Upper lobe of right lung (tissue), 1 donor: ENCODE data around the gene BMPR1A. TPM values are rescaled to one million over a fixed set of nuclear protein-coding genes. Genes with fewer than 3 reads are reported as not detected.

ENCODE experiments used
- ATAC-seq: fragments of 200-7000 bp; cut with Tn5 transposase; one replicate; pipeline ENCODE4 v1.9.1; 2020; ENCODE audit warnings: mild to moderate bottlenecking, moderate library complexity
- DNase-seq: peaks from one replicate; pipeline ENCODE4 v3.0.0-alpha.2; 2020
- H3K27ac ChIP-seq: fragments of 200-600 bp; one replicate; pipeline ENCODE4 v1.8.0; 2022
- H3K27me3 ChIP-seq: fragments of 200-600 bp; one replicate; pipeline ENCODE4 v1.8.0; 2022; ENCODE audit warnings: mild to moderate bottlenecking
- H3K36me3 ChIP-seq: fragments of 200-600 bp; one replicate; pipeline ENCODE4 v1.8.0; 2022
- H3K4me1 ChIP-seq: fragments of 200-600 bp; one replicate; pipeline ENCODE4 v1.8.0; 2022
- H3K4me3 ChIP-seq: fragments of 200-600 bp; one replicate; pipeline ENCODE4 v1.8.0; 2022; ENCODE audit warnings: mild to moderate bottlenecking
- H3K9me3 ChIP-seq: fragments of 200-600 bp; one replicate; pipeline ENCODE4 v1.8.0; 2022
- intact Hi-C: fragments of 100-400 bp; cut with DNase I; formaldehyde crosslinking; loops from one replicate; pipeline ENCODE4 v1.11.0; 2022
- total RNA-seq: library from RNA; stranded (reverse); fragmentation: NEBNext Ultra II Directional; extraction: Animal tissue kit (Norgen Biotek cat#: 25700); gene quantifications from one replicate; pipeline ENCODE4 v1.2.1, GENCODE V29; 2021
- TF ChIP-seq, protein P1 (sequence below): fragments of 200-600 bp; IDR thresholded peaks from one replicate; pipeline ENCODE4 v1.8.0; 2022; ENCODE audit warnings: antibody characterized with exemption
- donor health status: DM: no; HTN: yes; CAD: no; lungs with severe emphysema.

The BMPR1A gene
- total RNA-seq, 1 donor from 2014 or later: 41.2 TPM

GRCh38 chr10:86725980-86726676, 30.3 kb upstream of the BMPR1A start:
- ATAC-seq: no peak
- no peak overlapping the region for H3K27ac ChIP-seq

DNA sequence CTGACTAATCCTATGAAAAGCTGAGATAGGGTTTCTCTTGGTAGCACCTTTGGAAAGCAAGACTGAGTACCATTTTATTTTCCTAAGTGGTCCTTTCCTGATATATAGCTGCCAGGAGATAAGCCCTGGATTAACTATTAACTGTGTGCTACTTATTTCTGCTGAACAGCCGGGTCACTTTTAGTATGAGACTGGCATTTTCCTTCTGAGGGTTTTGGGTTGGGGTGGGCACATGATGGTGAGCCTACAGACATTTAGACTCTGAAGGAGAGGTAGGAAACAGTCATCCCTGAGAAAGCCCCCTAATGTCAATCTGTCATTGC, 29.8 kb upstream of the BMPR1A start:
- DNase-seq (no peak), ATAC-seq (no peak)
- Histone ChIP-seq H3K4me1 (no peaks in the 10 kb centered on the region), H3K36me3 (no peaks in the 10 kb centered on the region), H3K4me3 (no peak overlapping the region), H3K9me3 (no peaks in the 10 kb centered on the region), H3K27me3 (no peaks in the 10 kb centered on the region), H3K27ac (no peak overlapping the region)
- intact Hi-C loops: no loop called here
- TF ChIP-seq, protein P1, sequence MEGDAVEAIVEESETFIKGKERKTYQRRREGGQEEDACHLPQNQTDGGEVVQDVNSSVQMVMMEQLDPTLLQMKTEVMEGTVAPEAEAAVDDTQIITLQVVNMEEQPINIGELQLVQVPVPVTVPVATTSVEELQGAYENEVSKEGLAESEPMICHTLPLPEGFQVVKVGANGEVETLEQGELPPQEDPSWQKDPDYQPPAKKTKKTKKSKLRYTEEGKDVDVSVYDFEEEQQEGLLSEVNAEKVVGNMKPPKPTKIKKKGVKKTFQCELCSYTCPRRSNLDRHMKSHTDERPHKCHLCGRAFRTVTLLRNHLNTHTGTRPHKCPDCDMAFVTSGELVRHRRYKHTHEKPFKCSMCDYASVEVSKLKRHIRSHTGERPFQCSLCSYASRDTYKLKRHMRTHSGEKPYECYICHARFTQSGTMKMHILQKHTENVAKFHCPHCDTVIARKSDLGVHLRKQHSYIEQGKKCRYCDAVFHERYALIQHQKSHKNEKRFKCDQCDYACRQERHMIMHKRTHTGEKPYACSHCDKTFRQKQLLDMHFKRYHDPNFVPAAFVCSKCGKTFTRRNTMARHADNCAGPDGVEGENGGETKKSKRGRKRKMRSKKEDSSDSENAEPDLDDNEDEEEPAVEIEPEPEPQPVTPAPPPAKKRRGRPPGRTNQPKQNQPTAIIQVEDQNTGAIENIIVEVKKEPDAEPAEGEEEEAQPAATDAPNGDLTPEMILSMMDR: no peak

More at GRCh38 chr10:86725980-86726676, 30.3 kb upstream of the BMPR1A start:
- H3K27me3 ChIP-seq: no peaks in the 10 kb centered on the region
- no peak for DNase-seq
- TF ChIP-seq, protein P1: no peak
- H3K4me1 ChIP-seq: no peaks in the 10 kb centered on the region
- no peaks in the 10 kb centered on the region for H3K36me3 ChIP-seq
- no peaks in the 10 kb centered on the region for H3K9me3 ChIP-seq
- intact Hi-C loops: no loop called here
- H3K4me3 ChIP-seq: no peak overlapping the region

- no peak for ATAC-seq
- Histone ChIP-seq H3K4me1 (no peaks in the 10 kb centered on the region), H3K36me3 (no peaks in the 10 kb centered on the region), H3K4me3 (no peak overlapping the region), H3K9me3 (no peaks in the 10 kb centered on the region), H3K27ac (no peak overlapping the region), H3K27me3 (no peaks in the 10 kb centered on the region)
- intact Hi-C loops: no loop called here
- TF ChIP-seq, protein P1: no peak
- no peak for DNase-seq
Observed at GRCh38 chr10:86727470-86727869, 28.9 kb upstream of the BMPR1A start.

- no peak for DNase-seq
Observed at GRCh38 chr10:86728056-86728455, 28.4 kb upstream of the BMPR1A start.

GRCh38 chr10:86729677-86730076, 26.7 kb upstream of the BMPR1A start:
- ATAC-seq (no peak), DNase-seq (no peak)
- TF ChIP-seq, protein P1: no peak
- Histone ChIP-seq H3K4me1 (peaks cover 3% of the 10 kb centered on the region), H3K36me3 (no peaks in the 10 kb centered on the region), H3K27me3 (no peaks in the 10 kb centered on the region), H3K9me3 (no peaks in the 10 kb centered on the region), H3K4me3 (no peak overlapping the region), H3K27ac (no peak overlapping the region)
- intact Hi-C loops: no loop called here

More at GRCh38 chr10:86728056-86728455, 28.4 kb upstream of the BMPR1A start:
- no peaks in the 10 kb centered on the region for H3K9me3 ChIP-seq
- H3K27ac ChIP-seq: no peak overlapping the region
- H3K27me3 ChIP-seq: no peaks in the 10 kb centered on the region
- no peak overlapping the region for H3K4me3 ChIP-seq
- TF ChIP-seq, protein P1: no peak
- no peaks in the 10 kb centered on the region for H3K36me3 ChIP-seq
- intact Hi-C loops: no loop called here
- no peaks in the 10 kb centered on the region for H3K4me1 ChIP-seq
- ATAC-seq: no peak

DNA sequence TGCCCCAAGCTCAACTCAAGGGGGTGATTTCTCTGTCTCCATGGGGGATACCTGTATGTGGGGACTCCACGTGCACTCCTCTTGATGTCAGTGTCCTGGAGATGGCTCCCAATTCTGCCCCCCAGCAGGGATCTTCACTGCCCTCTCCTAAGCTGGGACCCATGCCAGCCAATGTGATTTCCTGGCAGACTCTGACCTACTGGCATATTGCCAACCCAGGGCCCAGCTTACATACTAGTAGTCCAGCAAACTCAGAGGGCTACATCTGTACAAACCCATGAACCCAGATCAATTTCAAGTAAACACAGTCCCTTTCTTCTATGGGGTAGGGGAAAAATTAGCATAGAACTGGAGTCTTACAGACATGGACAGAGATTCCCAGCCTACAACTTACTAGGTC, 26.2 kb upstream of the BMPR1A start:
- Histone ChIP-seq H3K27me3 (no peaks in the 10 kb centered on the region), H3K4me3 (no peak overlapping the region), H3K27ac (no peak overlapping the region), H3K36me3 (no peaks in the 10 kb centered on the region), H3K9me3 (no peaks in the 10 kb centered on the region), H3K4me1 (peaks cover 3% of the 10 kb centered on the region)
- no peak for ATAC-seq
- intact Hi-C loops: no loop called here
- no peak for DNase-seq
- TF ChIP-seq, protein P1: no peak
